Suprapubic skin (tissue), 4 donors: ENCODE measurements around the gene ERGIC1.

Source experiments
- CTCF ChIP-seq, 2 donors: fragments of 200-600 bp in 1 of 2; fragments of 450-650 bp in 1 of 2; sonication (generic) in 1 of 2; IDR thresholded peaks; one replicate each; pipeline ENCODE4 v1.5.1; 2016 to 2019; ENCODE audit warnings: antibody characterized with exemption in 2 of 2, mild to moderate bottlenecking in 1 of 2, moderate library complexity in 1 of 2
- POLR2A ChIP-seq, 2 donors: fragments of 450-650 bp; IDR thresholded peaks; one replicate each; pipeline ENCODE4 v1.6.1; 2017; ENCODE audit warnings: antibody characterized with exemption in 2 of 2, mild to moderate bottlenecking in 2 of 2, moderate library complexity in 2 of 2
- POLR2AphosphoS5 ChIP-seq, 3 donors: sonication (generic); formaldehyde crosslinking; IDR thresholded peaks; one replicate each; pipeline ENCODE4 v1.6.1; 2017; ENCODE audit warnings: antibody characterized with exemption in 3 of 3

GRCh38 chr5:172802112-172802511, 31.9 kb upstream of the ERGIC1 start:
- TF ChIP-seq CTCF (IDR thresholded peaks at IDR 0.05) (no peak), POLR2AphosphoS5 (IDR thresholded peaks at IDR 0.05) (no peak), POLR2A (IDR thresholded peaks at IDR 0.05) (no peak)
